PC-3 (cell line): ENCODE measurements around the gene SLC2A13.

Source experiments
- CTCF ChIP-seq: fragments of 300-600 bp; sonication (generic); conservative IDR thresholded peaks from 2 replicates; pipeline ENCODE4 v1.5.1; 2017; ENCODE audit warnings: antibody characterized with exemption, low read depth, mild to moderate bottlenecking, low read length
- EZH2 ChIP-seq: fragments of 300-600 bp; sonication (generic); IDR thresholded peaks from one replicate; pipeline ENCODE4 v1.6.1; 2017; ENCODE audit warnings: antibody characterized with exemption, mild to moderate bottlenecking, low read length; ENCODE audit not compliant: unreplicated experiment
- EZH2phosphoT487 ChIP-seq: fragments of 300-600 bp; sonication (generic); IDR thresholded peaks from 2 replicates; pipeline ENCODE4 v1.6.1; 2018; ENCODE audit warnings: mild to moderate bottlenecking, antibody characterized with exemption, low read length, borderline replicate concordance

DNA sequence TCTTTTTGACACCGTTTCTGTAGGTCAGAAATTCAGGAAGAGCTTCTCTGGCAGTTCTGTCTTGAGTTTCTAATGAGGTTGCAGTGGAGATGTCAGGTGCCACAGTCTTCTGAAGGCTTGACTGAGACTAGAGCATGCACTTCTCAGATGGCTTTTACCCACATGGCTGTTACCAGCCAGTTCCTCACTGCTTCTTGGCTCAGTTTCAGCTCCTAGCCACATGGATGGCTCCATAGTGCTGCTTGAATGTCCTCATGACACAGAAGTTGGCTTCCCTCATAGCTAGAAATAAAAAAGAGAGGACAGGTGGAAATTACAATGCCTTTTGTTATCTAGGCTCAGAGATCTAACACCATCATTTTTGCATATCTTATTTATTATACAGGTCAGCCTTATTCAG is 38.1 kb upstream of the SLC2A13 start:
- no peak for TF ChIP-seq CTCF
- no peak for TF ChIP-seq EZH2
- no peak for TF ChIP-seq EZH2phosphoT487
